Lower lobe of right lung (tissue), 2 donors: Measurements from ENCODE around the gene VCL. TPM values are rescaled to one million over a fixed set of nuclear protein-coding genes. Genes with fewer than 3 reads are reported as not detected.

Source experiments
- ATAC-seq, 2 donors: fragments of 200-7000 bp; cut with Tn5 transposase; one replicate each; pipeline ENCODE4 v1.9.1; 2020 to 2022; ENCODE audit warnings: mild to moderate bottlenecking in 2 of 2, moderate library complexity in 2 of 2
- DNase-seq: peaks from one replicate; pipeline ENCODE4 v3.0.0-alpha.2; 2020
- H3K27ac ChIP-seq: fragments of 200-600 bp; one replicate; pipeline ENCODE4 v1.8.0; 2022
- H3K27me3 ChIP-seq: fragments of 200-600 bp; one replicate; pipeline ENCODE4 v1.8.0; 2022; ENCODE audit warnings: low read depth
- H3K36me3 ChIP-seq: fragments of 200-600 bp; one replicate; pipeline ENCODE4 v1.8.0; 2022; ENCODE audit warnings: mild to moderate bottlenecking
- H3K4me1 ChIP-seq: fragments of 200-600 bp; one replicate; pipeline ENCODE4 v1.8.0; 2022
- H3K4me3 ChIP-seq: fragments of 200-600 bp; one replicate; pipeline ENCODE4 v1.8.0; 2022; ENCODE audit warnings: mild to moderate bottlenecking
- H3K9me3 ChIP-seq: fragments of 200-600 bp; one replicate; pipeline ENCODE4 v1.8.0; 2022
- intact Hi-C: fragments of 100-400 bp; cut with DNase I; formaldehyde crosslinking; loops from one replicate; pipeline ENCODE4 v1.11.0; 2022
- total RNA-seq: library from RNA; stranded (reverse); fragmentation: NEBNext Ultra II Directional; extraction: Animal tissue kit (Norgen Biotek cat#: 25700); gene quantifications from one replicate; pipeline ENCODE4 v1.2.1, GENCODE V29; 2021
- TF ChIP-seq, protein P1 (sequence below): fragments of 200-600 bp; IDR thresholded peaks from one replicate; pipeline ENCODE4 v1.8.0; 2022; ENCODE audit warnings: antibody characterized with exemption, mild to moderate bottlenecking
- donor health status: DM: no; HTN: yes; CAD: no; lungs with severe emphysema.

Gene VCL
- total RNA-seq, 1 donor from 2014 or later: 106 TPM

- intact Hi-C loops: no loop called here
- DNase-seq (no peak), ATAC-seq (no peak)
- H3K27ac ChIP-seq: no peak overlapping the region
- TF ChIP-seq, protein P1, sequence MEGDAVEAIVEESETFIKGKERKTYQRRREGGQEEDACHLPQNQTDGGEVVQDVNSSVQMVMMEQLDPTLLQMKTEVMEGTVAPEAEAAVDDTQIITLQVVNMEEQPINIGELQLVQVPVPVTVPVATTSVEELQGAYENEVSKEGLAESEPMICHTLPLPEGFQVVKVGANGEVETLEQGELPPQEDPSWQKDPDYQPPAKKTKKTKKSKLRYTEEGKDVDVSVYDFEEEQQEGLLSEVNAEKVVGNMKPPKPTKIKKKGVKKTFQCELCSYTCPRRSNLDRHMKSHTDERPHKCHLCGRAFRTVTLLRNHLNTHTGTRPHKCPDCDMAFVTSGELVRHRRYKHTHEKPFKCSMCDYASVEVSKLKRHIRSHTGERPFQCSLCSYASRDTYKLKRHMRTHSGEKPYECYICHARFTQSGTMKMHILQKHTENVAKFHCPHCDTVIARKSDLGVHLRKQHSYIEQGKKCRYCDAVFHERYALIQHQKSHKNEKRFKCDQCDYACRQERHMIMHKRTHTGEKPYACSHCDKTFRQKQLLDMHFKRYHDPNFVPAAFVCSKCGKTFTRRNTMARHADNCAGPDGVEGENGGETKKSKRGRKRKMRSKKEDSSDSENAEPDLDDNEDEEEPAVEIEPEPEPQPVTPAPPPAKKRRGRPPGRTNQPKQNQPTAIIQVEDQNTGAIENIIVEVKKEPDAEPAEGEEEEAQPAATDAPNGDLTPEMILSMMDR: no peak
- peaks cover 42% of the 10 kb centered on the region for H3K36me3 ChIP-seq
- no peaks in the 10 kb centered on the region for H3K27me3 ChIP-seq
- H3K9me3 ChIP-seq: no peaks in the 10 kb centered on the region
- H3K4me1 ChIP-seq: peaks cover 17% of the 10 kb centered on the region
- H3K4me3 ChIP-seq: no peak overlapping the region
Observed at GRCh38 chr10:74072503-74072902, 74.6 kb downstream of the VCL start.

DNA sequence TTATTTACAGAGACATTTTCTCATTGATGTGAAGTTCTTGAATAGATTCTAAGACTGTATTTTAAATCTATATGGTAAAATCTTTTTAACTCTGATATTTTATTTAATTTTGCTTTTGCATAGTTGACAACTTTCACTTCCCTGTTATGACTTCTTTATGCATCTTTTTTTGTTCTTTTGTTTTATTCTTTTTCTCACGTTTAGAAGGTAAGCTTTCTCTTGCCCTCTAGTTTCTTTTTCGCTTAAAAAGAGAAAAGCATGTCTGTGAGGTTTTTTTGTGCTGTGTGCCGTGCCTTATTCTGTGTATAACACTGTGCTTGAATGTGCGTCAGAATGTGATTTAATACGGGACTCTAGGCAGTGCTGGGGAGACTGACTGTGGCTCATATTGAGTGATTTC lies 78.0 kb downstream of the VCL start:
- Histone ChIP-seq H3K36me3 (peaks cover 42% of the 10 kb centered on the region), H3K4me3 (no peak overlapping the region), H3K27ac (no peak overlapping the region), H3K9me3 (no peaks in the 10 kb centered on the region), H3K4me1 (peaks cover 19% of the 10 kb centered on the region), H3K27me3 (no peaks in the 10 kb centered on the region)
- ATAC-seq (no peak), DNase-seq (no peak)
- TF ChIP-seq, protein P1: no peak
- intact Hi-C loops: no loop called here

DNA sequence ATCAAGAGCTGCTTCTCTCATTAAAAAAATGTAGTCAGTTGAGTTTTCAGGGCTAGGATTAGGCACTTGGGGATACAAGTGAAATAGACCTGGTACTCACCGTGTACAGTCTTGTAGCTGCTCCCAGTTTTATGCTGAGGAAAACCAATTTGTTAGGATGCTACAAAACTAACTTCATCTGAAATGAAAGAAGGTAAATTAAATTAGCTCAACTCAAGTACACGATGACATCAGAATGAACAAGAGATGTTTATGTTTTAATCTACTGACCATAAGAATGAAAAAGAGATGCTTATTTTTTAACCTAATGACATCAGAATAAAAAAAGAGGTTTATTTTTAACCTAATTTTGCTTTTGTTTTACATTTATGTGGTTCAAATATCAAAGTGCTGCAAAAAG lies 79.0 kb downstream of the VCL start:
- H3K36me3 ChIP-seq: peaks cover 39% of the 10 kb centered on the region
- DNase-seq: no peak
- no peak overlapping the region for H3K27ac ChIP-seq
- H3K4me3 ChIP-seq: no peak overlapping the region
- intact Hi-C loops: no loop called here
- ATAC-seq: no peak
- no peaks in the 10 kb centered on the region for H3K9me3 ChIP-seq
- H3K4me1 ChIP-seq: peaks cover 18% of the 10 kb centered on the region
- no peaks in the 10 kb centered on the region for H3K27me3 ChIP-seq
- TF ChIP-seq, protein P1: no peak

DNA sequence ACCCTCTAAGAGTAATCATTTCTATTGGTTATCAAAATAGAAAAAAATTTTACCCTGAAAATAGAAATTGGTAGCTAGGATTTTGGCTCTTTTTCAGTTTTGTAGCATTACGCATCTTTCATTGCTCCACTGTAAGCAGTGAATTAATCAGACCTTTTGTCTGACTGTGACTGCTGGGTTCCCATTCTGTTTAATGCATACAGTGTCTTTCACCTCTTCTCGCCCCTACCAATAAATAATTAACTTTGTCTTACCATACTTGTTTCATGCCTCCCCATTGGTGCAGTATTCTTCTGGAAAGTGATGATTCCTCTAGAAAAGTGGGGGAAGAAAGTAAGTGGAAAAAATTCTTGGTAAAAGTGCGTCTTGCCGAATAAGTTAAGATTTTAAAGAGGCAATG lies 79.5 kb downstream of the VCL start:
- Histone ChIP-seq H3K9me3 (no peaks in the 10 kb centered on the region), H3K36me3 (peaks cover 41% of the 10 kb centered on the region), H3K4me3 (no peak overlapping the region), H3K27ac (no peak overlapping the region), H3K4me1 (peaks cover 14% of the 10 kb centered on the region), H3K27me3 (no peaks in the 10 kb centered on the region)
- ATAC-seq: no peak
- DNase-seq: no peak
- TF ChIP-seq, protein P1: no peak
- intact Hi-C loops: no loop called here

GRCh38 chr10:74078037-74078436 lies 80.1 kb downstream of the VCL start:
- no peak for DNase-seq
- peaks cover 14% of the 10 kb centered on the region for H3K4me1 ChIP-seq
- H3K27me3 ChIP-seq: no peaks in the 10 kb centered on the region
- no peak for ATAC-seq
- intact Hi-C loops: no loop called here
- no peak overlapping the region for H3K4me3 ChIP-seq
- H3K27ac ChIP-seq: no peak overlapping the region
- TF ChIP-seq, protein P1: no peak
- peaks cover 43% of the 10 kb centered on the region for H3K36me3 ChIP-seq
- no peaks in the 10 kb centered on the region for H3K9me3 ChIP-seq
